GM23248 (cell line): ENCODE data around the gene PPP1R36. TPM values are rescaled to one million over a fixed set of nuclear protein-coding genes. Genes with fewer than 3 reads are reported as not detected.

Experiments used
- DNase-seq: peaks from one replicate; pipeline ENCODE4 v3.0.0-alpha.2; 2015
- H2AFZ ChIP-seq: fragments of 200-600 bp; sonication (generic); 2 replicates; pipeline ENCODE4 v1.6.1; 2016; ENCODE audit warnings: antibody characterized with exemption
- H3F3A ChIP-seq: fragments of 200-600 bp; sonication (generic); 2 replicates; pipeline ENCODE4 v1.6.1; 2016; ENCODE audit warnings: mild to moderate bottlenecking, antibody characterized with exemption, mixed run types; ENCODE audit not compliant: insufficient read depth
- H3K27ac ChIP-seq: fragments of 200-600 bp; sonication (generic); 2 replicates; pipeline ENCODE4 v1.5.1; 2016; ENCODE audit warnings: mild to moderate bottlenecking
- H3K27me3 ChIP-seq: fragments of 200-600 bp; sonication (generic); replicated peaks from 2 replicates; pipeline ENCODE4 v1.6.1; 2016; ENCODE audit warnings: mild to moderate bottlenecking; ENCODE audit not compliant: insufficient read depth
- H3K36me3 ChIP-seq: fragments of 200-600 bp; sonication (generic); 2 replicates; pipeline ENCODE4 v1.6.1; 2016; ENCODE audit warnings: low read depth, mild to moderate bottlenecking
- H3K4me1 ChIP-seq: fragments of 200-600 bp; sonication (generic); 2 replicates; pipeline ENCODE4 v1.6.1; 2016; ENCODE audit warnings: mild to moderate bottlenecking; ENCODE audit not compliant: insufficient read depth
- H3K4me2 ChIP-seq: fragments of 200-600 bp; sonication (generic); one replicate; pipeline ENCODE4 v1.6.1; 2016; ENCODE audit warnings: mild to moderate bottlenecking; ENCODE audit not compliant: unreplicated experiment
- H3K4me3 ChIP-seq: fragments of 200-600 bp; sonication (generic); 2 replicates; pipeline ENCODE4 v1.5.1; 2016; ENCODE audit warnings: mild to moderate bottlenecking
- H3K79me2 ChIP-seq: fragments of 200-600 bp; sonication (generic); 2 replicates; pipeline ENCODE4 v1.6.1; 2016; ENCODE audit warnings: mild to moderate bottlenecking; ENCODE audit not compliant: insufficient read depth
- H3K9ac ChIP-seq: fragments of 200-600 bp; sonication (generic); 2 replicates; pipeline ENCODE4 v1.6.1; 2016; ENCODE audit warnings: mild to moderate bottlenecking
- H3K9me2 ChIP-seq: fragments of 200-600 bp; sonication (generic); 2 replicates; pipeline ENCODE4 v1.6.1; 2016; ENCODE audit warnings: mixed run types, mild to moderate bottlenecking, moderate library complexity; ENCODE audit not compliant: insufficient read depth
- H3K9me3 ChIP-seq: fragments of 200-600 bp; sonication (generic); one replicate; pipeline ENCODE4 v1.6.1; 2017; ENCODE audit warnings: low read depth
- H4K20me1 ChIP-seq: fragments of 200-600 bp; sonication (generic); 2 replicates; pipeline ENCODE4 v1.6.0; 2016; ENCODE audit not compliant: insufficient read depth
- EZH2 ChIP-seq: fragments of 200-600 bp; sonication (generic); IDR thresholded peaks from 2 replicates; pipeline ENCODE4 v1.6.1; 2018; ENCODE audit warnings: antibody characterized with exemption, mild to moderate bottlenecking; ENCODE audit not compliant: insufficient read depth, poor library complexity, severe bottlenecking
- EZH2phosphoT487 ChIP-seq: fragments of 200-600 bp; sonication (generic); IDR thresholded peaks from 2 replicates; pipeline ENCODE4 v1.6.1; 2018; ENCODE audit warnings: antibody characterized with exemption, moderate library complexity, mild to moderate bottlenecking, low read depth; ENCODE audit not compliant: insufficient read depth
- WGBS, 2 experiments: methylation state at CpG; one replicate each; pipeline ENCODE4 v1.1.6; 2015 to 2017; ENCODE audit warnings: low lambda C conversion rate in 2 of 2, low coverage in 1 of 2; ENCODE audit errors: missing lambda C conversion rate in 2 of 2; 5-methylcytosine and 5-hydroxymethylcytosine counted together
- in situ Hi-C: fragments of 300-500 bp; cut with MboI; formaldehyde crosslinking; loops from 2 replicates; pipeline ENCODE4 v1.15.0; 2020
- polyA plus RNA-seq: library from polyadenylated mRNA; unstranded; fragments of >200 nt; fragmentation: Nextera tagmentation; extraction: Ambion mirVana; gene quantifications from 2 replicates; pipeline ENCODE4 v1.2.1, GENCODE V29; 2016
- total RNA-seq: library from RNA; depleted of rRNA; stranded (reverse); fragments of >200 nt; shearing (Covaris generic); gene quantifications from 2 replicates; pipeline ENCODE4 v1.2.3, GENCODE V29; 2014

Gene PPP1R36
- total and polyA plus RNA-seq, 2 experiments from 2014 or later, result 1.6 to 2.0 TPM

DNA sequence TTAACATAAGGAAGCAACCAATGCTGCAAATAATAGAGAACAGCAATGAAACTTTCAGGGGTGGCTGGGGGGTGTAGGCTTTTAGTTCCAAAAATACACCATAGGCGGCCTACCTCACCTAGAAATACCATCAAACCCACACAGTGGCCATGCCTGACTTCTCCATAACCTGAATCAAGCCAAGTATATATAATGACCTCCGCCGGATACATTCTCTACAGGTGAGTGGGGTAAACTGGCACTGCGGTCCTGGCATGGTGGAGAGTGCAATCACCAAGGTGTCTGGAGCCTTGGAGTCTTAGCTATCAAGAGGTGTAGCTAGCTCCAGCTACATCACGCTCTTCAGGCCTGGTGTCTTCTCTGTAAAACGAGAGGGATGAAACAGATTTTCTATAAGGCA, 47.3 kb upstream of the PPP1R36 start:
- Histone ChIP-seq H3K79me2 (peaks cover 78% of the 10 kb centered on the region), H3K36me3 (0 out of 2 replicates have a peak, but pooled peaks cover 3% of the 10 kb centered on the region), H3K9me3 (no peaks in the 10 kb centered on the region), H3K27me3 (no peaks in the 10 kb centered on the region), H3F3A (peaks cover 44% of the 10 kb centered on the region), H4K20me1 (peaks cover 11% of the 10 kb centered on the region; the same call in 1 of the 2 replicates), H3K27ac (peak overlapping the region; percentile 99), H3K9me2 (no peaks in the 10 kb centered on the region), H2AFZ (peak overlapping the region; percentile 77), H3K9ac (peak overlapping the region; percentile 99), H3K4me1 (peaks cover 47% of the 10 kb centered on the region), H3K4me3 (peak overlapping the region; percentile 91), H3K4me2 (peak overlapping the region; percentile 97)
- TF ChIP-seq EZH2, result no peak
- no peak for TF ChIP-seq EZH2phosphoT487
- no peak for DNase-seq
- in situ Hi-C loops, result no loop called here
- 45 to 49% methylated on average over 6 of the region's 6 CpGs for WGBS, 2 experiments

GRCh38 chr14:64502887-64503433, 46.8 kb upstream of the PPP1R36 start:
- Histone ChIP-seq H3K9ac (peak overlapping the region; percentile 99), H3F3A (peaks cover 49% of the 10 kb centered on the region), H3K27ac (peak overlapping the region; percentile 99), H3K4me1 (peaks cover 52% of the 10 kb centered on the region), H2AFZ (peak overlapping the region; percentile 77), H3K4me3 (peak overlapping the region; percentile 91), H3K79me2 (peaks cover 78% of the 10 kb centered on the region), H3K4me2 (peak overlapping the region; percentile 97), H3K27me3 (no peaks in the 10 kb centered on the region), H3K9me3 (no peaks in the 10 kb centered on the region), H4K20me1 (peaks cover 16% of the 10 kb centered on the region; the same call in 1 of the 2 replicates), H3K9me2 (no peaks in the 10 kb centered on the region), H3K36me3 (no peaks in the 10 kb centered on the region)
- TF ChIP-seq EZH2phosphoT487 (no peak), EZH2 (no peak)
- WGBS, 2 experiments, result 1% methylated on average over 23 to 25 of the region's 29 CpGs
- in situ Hi-C loops, result no loop called here
- peak; percentile 59 for DNase-seq

- Histone ChIP-seq H2AFZ (peak within 1 kb of the TSS; percentile 77), H3K36me3 (no peaks in the 10 kb centered on the region), H3K9me3 (no peaks in the 10 kb centered on the region), H3K9ac (peak within 1 kb of the TSS; percentile 99), H3K27me3 (no peaks in the 10 kb centered on the region), H3F3A (peaks cover 53% of the 10 kb centered on the region), H3K9me2 (no peaks in the 10 kb centered on the region), H3K79me2 (peaks cover 81% of the 10 kb centered on the region), H3K4me1 (peaks cover 60% of the 10 kb centered on the region), H3K4me2 (peak within 1 kb of the TSS; percentile 98), H4K20me1 (peaks cover 21% of the 10 kb centered on the region; the same call in 1 of the 2 replicates), H3K4me3 (peak within 1 kb of the TSS; percentile 91), H3K27ac (peak within 1 kb of the TSS; percentile 99)
- in situ Hi-C loops, result no loop called here
- WGBS, 2 experiments, result 1% methylated on average over 46 to 81 of the region's 87 CpGs
- peak; percentile 99 for DNase-seq
- no peak for TF ChIP-seq EZH2
These were observed 46.1 kb upstream of the PPP1R36 start, which contains the start of gene ZBTB25 for GRCh38 chr14:64503434-64504309. Gene ZBTB25, minus strand, starts transcription at chr14:64503838. Its CDS starts 13,305 bp downstream, at chr14:64490533.

DNA sequence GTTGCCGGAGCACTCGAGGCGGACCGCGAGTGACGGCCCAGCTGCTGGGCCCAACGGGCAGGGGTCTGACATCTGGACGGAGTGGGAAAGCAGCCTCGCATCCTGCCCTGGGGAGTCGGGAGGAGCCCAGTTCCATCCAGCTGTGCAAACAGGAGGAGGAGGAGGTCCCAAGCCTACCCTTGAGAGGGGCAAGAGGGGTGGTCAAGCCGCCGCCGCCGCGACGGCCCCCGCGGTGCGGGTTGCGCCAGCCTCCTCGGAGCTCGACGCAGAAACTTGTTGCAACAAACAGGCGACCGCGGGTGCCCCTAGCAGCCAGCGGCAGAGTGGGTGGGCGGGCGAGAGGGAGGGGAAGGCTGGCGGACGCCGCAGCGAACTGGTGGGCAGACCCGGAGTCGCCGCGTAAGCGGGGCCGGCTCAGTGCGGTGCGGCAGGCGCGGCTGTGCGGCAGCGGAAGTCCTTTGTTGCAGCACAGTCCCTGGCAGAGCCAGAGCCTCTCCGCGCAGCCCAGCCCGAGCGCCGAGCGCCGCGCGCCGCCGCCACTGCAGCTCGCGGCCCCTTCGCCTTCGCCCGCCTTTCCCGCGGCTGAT, 45.4 kb upstream of the PPP1R36 start, which contains the start of gene ZBTB1:
Gene ZBTB1, plus strand, starts transcription at position 461 of the 587 bp plus-strand sequence. CDS start 16,735 bp downstream, outside the sequence.
- peak within 1 kb of the TSS; percentile 99 for H3K27ac ChIP-seq
- in situ Hi-C loops, result no loop called here
- H3K4me3 ChIP-seq, result peak within 1 kb of the TSS; percentile 91
- no peaks in the 10 kb centered on the region for H3K36me3 ChIP-seq
- H3K9ac ChIP-seq, result peak within 1 kb of the TSS; percentile 99
- peaks cover 29% of the 10 kb centered on the region; the same call in 1 of the 2 replicates for H4K20me1 ChIP-seq
- peak within 1 kb of the TSS; percentile 47 for H2AFZ ChIP-seq
- DNase-seq, result peak; percentile 96
- WGBS, 2 experiments, result 1% methylated on average over 26 to 49 of the region's 63 CpGs
- peaks cover 53% of the 10 kb centered on the region for H3F3A ChIP-seq
- TF ChIP-seq EZH2 (no peak), EZH2phosphoT487 (no peak)
- no peaks in the 10 kb centered on the region for H3K9me2 ChIP-seq
- H3K79me2 ChIP-seq, result peaks cover 81% of the 10 kb centered on the region
- peak within 1 kb of the TSS; percentile 98 for H3K4me2 ChIP-seq
- H3K4me1 ChIP-seq, result peaks cover 67% of the 10 kb centered on the region
- H3K9me3 ChIP-seq, result no peaks in the 10 kb centered on the region
- no peaks in the 10 kb centered on the region for H3K27me3 ChIP-seq
